HUES6 (cell line): ENCODE results near the gene TUBA1A.
"Not testable (repeated sequence)": the region's sequence is repeated elsewhere in the genome, so short reads cannot be mapped to it uniquely, and the experiment has no call there.

Source experiments
- H3K27ac ChIP-seq: 2 replicates; pipeline ENCODE4 v1.7.0; 2013; ENCODE audit warnings: low read depth, mild to moderate bottlenecking, low read length, inconsistent platforms
- H3K27me3 ChIP-seq: 2 replicates; pipeline ENCODE4 v1.6.1; 2013; ENCODE audit warnings: low read length; ENCODE audit not compliant: control insufficient read depth, insufficient read depth
- H3K36me3 ChIP-seq: 2 replicates; pipeline ENCODE4 v1.6.1; 2013; ENCODE audit warnings: low read length; ENCODE audit not compliant: control insufficient read depth, insufficient read depth
- H3K4me1 ChIP-seq: 2 replicates; pipeline ENCODE4 v1.6.1; 2013; ENCODE audit warnings: low read length; ENCODE audit not compliant: control insufficient read depth, insufficient read depth
- H3K4me3 ChIP-seq: 2 replicates; pipeline ENCODE4 v1.5.1; 2013; ENCODE audit warnings: low read depth, low read length
- H3K9ac ChIP-seq: one replicate; pipeline ENCODE4 v1.6.1; 2013; ENCODE audit warnings: mild to moderate bottlenecking, low read length
- H3K9me3 ChIP-seq: 2 replicates; pipeline ENCODE4 v1.6.1; 2013; ENCODE audit warnings: low read depth, low read length; ENCODE audit not compliant: control insufficient read depth, insufficient read depth

The TUBA1A gene

GRCh38 chr12:49184697-49185096 is 4.2 kb downstream of the TUBA1A start:
- H3K9ac ChIP-seq, H3K4me3 ChIP-seq, H3K9me3 ChIP-seq, H3K4me1 ChIP-seq, H3K27me3 ChIP-seq, H3K27ac ChIP-seq: not testable (repeated sequence)
- H3K36me3 ChIP-seq: peaks cover 22% of the 10 kb centered on the region

GRCh38 chr12:49183214-49183950 is 5.5 kb downstream of the TUBA1A start:
- peaks cover 22% of the 10 kb centered on the region for H3K36me3 ChIP-seq
- H3K4me3 ChIP-seq, H3K4me1 ChIP-seq, H3K9me3 ChIP-seq, H3K27ac ChIP-seq, H3K9ac ChIP-seq, H3K27me3 ChIP-seq: not testable (repeated sequence)

GRCh38 chr12:49174218-49174617 is 14.7 kb downstream of the TUBA1A start:
- H3K9ac ChIP-seq: no peak overlapping the region
- H3K4me1 ChIP-seq: no peaks in the 10 kb centered on the region
- H3K4me3 ChIP-seq: no peak overlapping the region
- no peak overlapping the region for H3K27ac ChIP-seq
- no peaks in the 10 kb centered on the region for H3K36me3 ChIP-seq
- no peaks in the 10 kb centered on the region for H3K9me3 ChIP-seq
- no peaks in the 10 kb centered on the region for H3K27me3 ChIP-seq

GRCh38 chr12:49170924-49171323 is 18.0 kb downstream of the TUBA1A start:
- Histone ChIP-seq H3K27me3 (no peaks in the 10 kb centered on the region), H3K4me3 (no peak overlapping the region), H3K9ac (no peak overlapping the region), H3K27ac (no peak overlapping the region), H3K4me1 (no peaks in the 10 kb centered on the region), H3K36me3 (no peaks in the 10 kb centered on the region), H3K9me3 (no peaks in the 10 kb centered on the region)

GRCh38 chr12:49165114-49165513 is 23.8 kb downstream of the TUBA1A start:
- Histone ChIP-seq H3K36me3 (no peaks in the 10 kb centered on the region), H3K9me3 (no peaks in the 10 kb centered on the region), H3K27ac (no peak overlapping the region), H3K27me3 (no peaks in the 10 kb centered on the region), H3K4me3 (no peak overlapping the region), H3K4me1 (0 out of 2 replicates have a peak, but pooled peaks cover 4% of the 10 kb centered on the region), H3K9ac (no peak overlapping the region)

GRCh38 chr12:49161901-49162300 is 27.0 kb downstream of the TUBA1A start:
- H3K36me3 ChIP-seq, H3K9me3 ChIP-seq, H3K27me3 ChIP-seq, H3K4me1 ChIP-seq, H3K27ac ChIP-seq, H3K4me3 ChIP-seq, H3K9ac ChIP-seq: not testable (repeated sequence)

- H3K27ac ChIP-seq: no peak overlapping the region
- H3K36me3 ChIP-seq: no peaks in the 10 kb centered on the region
- no peak overlapping the region for H3K4me3 ChIP-seq
- H3K27me3 ChIP-seq: no peaks in the 10 kb centered on the region
- H3K9me3 ChIP-seq: no peaks in the 10 kb centered on the region
- no peak overlapping the region for H3K9ac ChIP-seq
- H3K4me1 ChIP-seq: 0 out of 2 replicates have a peak, but pooled peaks cover 5% of the 10 kb centered on the region
Observed at GRCh38 chr12:49161092-49161795, 27.6 kb downstream of the TUBA1A start.

GRCh38 chr12:49160399-49160798 is 28.5 kb downstream of the TUBA1A start:
- Histone ChIP-seq H3K36me3 (no peaks in the 10 kb centered on the region), H3K4me3 (no peak overlapping the region), H3K27me3 (no peaks in the 10 kb centered on the region), H3K27ac (no peak overlapping the region), H3K9me3 (no peaks in the 10 kb centered on the region), H3K4me1 (0 out of 2 replicates have a peak, but pooled peaks cover 5% of the 10 kb centered on the region), H3K9ac (no peak overlapping the region)

GRCh38 chr12:49154221-49154620 is 34.7 kb downstream of the TUBA1A start:
- Histone ChIP-seq H3K4me3 (no peak overlapping the region), H3K36me3 (no peaks in the 10 kb centered on the region), H3K4me1 (no peaks in the 10 kb centered on the region), H3K27me3 (no peaks in the 10 kb centered on the region), H3K27ac (no peak overlapping the region), H3K9ac (no peak overlapping the region), H3K9me3 (no peaks in the 10 kb centered on the region)

GRCh38 chr12:49147384-49147783 is 41.5 kb downstream of the TUBA1A start:
- H3K4me1 ChIP-seq: no peaks in the 10 kb centered on the region
- no peak overlapping the region for H3K4me3 ChIP-seq
- no peaks in the 10 kb centered on the region for H3K36me3 ChIP-seq
- no peaks in the 10 kb centered on the region for H3K27me3 ChIP-seq
- no peaks in the 10 kb centered on the region for H3K9me3 ChIP-seq
- no peak overlapping the region for H3K27ac ChIP-seq
- H3K9ac ChIP-seq: no peak overlapping the region

- no peak overlapping the region for H3K9ac ChIP-seq
- no peaks in the 10 kb centered on the region for H3K27me3 ChIP-seq
- H3K27ac ChIP-seq: no peak overlapping the region
- no peaks in the 10 kb centered on the region for H3K4me1 ChIP-seq
- no peaks in the 10 kb centered on the region for H3K36me3 ChIP-seq
- H3K9me3 ChIP-seq: no peaks in the 10 kb centered on the region
- H3K4me3 ChIP-seq: no peak overlapping the region
Observed at GRCh38 chr12:49146406-49146805, 42.5 kb downstream of the TUBA1A start.
